GM12878 (cell line): ENCODE data around the gene C10orf143. TPM values are rescaled to one million over a fixed set of nuclear protein-coding genes. Genes with fewer than 3 reads are reported as not detected.

ENCODE experiments used
- ASH2L ChIP-seq: fragments of 300-600, 200-600 bp; sonication (generic); IDR thresholded peaks from 2 replicates; pipeline ENCODE4 v1.6.1; 2017; ENCODE audit warnings: low read depth, mild to moderate bottlenecking, borderline replicate concordance
- ATF7 ChIP-seq: fragments of 450-650 bp; IDR thresholded peaks from 2 replicates; pipeline ENCODE4 v1.6.1; 2016; ENCODE audit warnings: low read depth, mild to moderate bottlenecking
- CBFB ChIP-seq: IDR thresholded peaks from 2 replicates; pipeline ENCODE4 v1.6.1; 2016; ENCODE audit warnings: antibody characterized with exemption, low read depth
- DPF2 ChIP-seq: fragments of 450-650 bp; IDR thresholded peaks from 2 replicates; pipeline ENCODE4 v1.6.1; 2017; ENCODE audit warnings: mild to moderate bottlenecking
- E2F4 ChIP-seq: IDR thresholded peaks from 2 replicates; pipeline ENCODE4 v1.6.1; 2012; ENCODE audit warnings: low read depth, low read length, improper control_type of control experiment
- EGR1 ChIP-seq, 2 experiments: IDR thresholded peaks; 1 replicate in 1 of 2; 2 replicates in 1 of 2; pipeline ENCODE4 v1.6.1; 2011 to 2012; ENCODE audit warnings: low read depth in 2 of 2, low read length in 2 of 2, borderline replicate concordance in 1 of 2, mild to moderate bottlenecking in 1 of 2, moderate library complexity in 1 of 2
- ELK1 ChIP-seq: IDR thresholded peaks from 2 replicates; pipeline ENCODE4 v1.6.1; 2012; ENCODE audit warnings: low read depth, low read length, improper control_type of control experiment
- EZH2 ChIP-seq: IDR thresholded peaks from 2 replicates; pipeline ENCODE4 v1.6.1; 2012; ENCODE audit warnings: low read depth, mild to moderate bottlenecking, control low read depth, inconsistent platforms, low read length, borderline replicate concordance; ENCODE audit not compliant: control insufficient read depth
- FOS ChIP-seq: IDR thresholded peaks from 3 replicates; pipeline ENCODE4 v1.6.1; 2011; ENCODE audit warnings: borderline replicate concordance; ENCODE audit not compliant: insufficient read length; ENCODE audit errors: extremely low read depth
- IKZF1 ChIP-seq: fragments of 450-650 bp; conservative IDR thresholded peaks from 2 replicates; pipeline ENCODE4 v1.6.1; 2017; ENCODE audit warnings: antibody characterized with exemption, mild to moderate bottlenecking
- IKZF2 ChIP-seq, 2 experiments: fragments of 450-650 bp; IDR thresholded peaks; 2 replicates each; pipeline ENCODE4 v1.6.1; 2017; ENCODE audit warnings: mild to moderate bottlenecking in 2 of 2, moderate library complexity in 2 of 2
- IRF4 ChIP-seq: IDR thresholded peaks from 2 replicates; pipeline ENCODE4 v1.6.1; 2011; ENCODE audit warnings: low read depth, low read length
- JUNB ChIP-seq: IDR thresholded peaks from 2 replicates; pipeline ENCODE4 v1.6.1; 2016; ENCODE audit warnings: antibody characterized with exemption, mild to moderate bottlenecking
- POLR2A ChIP-seq: IDR thresholded peaks from 2 replicates; pipeline ENCODE4 v1.6.1; 2011; ENCODE audit warnings: low read depth, mild to moderate bottlenecking, low read length
- STAT3 ChIP-seq: IDR thresholded peaks from 2 replicates; pipeline ENCODE4 v1.6.1; 2011; ENCODE audit warnings: low read depth, low read length, improper control_type of control experiment
- TCF3 ChIP-seq: IDR thresholded peaks from 2 replicates; pipeline ENCODE4 v1.6.1; 2012; ENCODE audit warnings: low read depth, mild to moderate bottlenecking, low read length, borderline replicate concordance; ENCODE audit not compliant: insufficient read depth
- WRNIP1 ChIP-seq: IDR thresholded peaks from 2 replicates; pipeline ENCODE4 v1.6.1; 2011; ENCODE audit warnings: low read depth, low read length, improper control_type of control experiment, borderline replicate concordance
- polyA plus RNA-seq, 11 experiments: library from polyadenylated mRNA; depleted of rRNA in 4 of 11; unstranded in 6 of 11; stranded (reverse) in 5 of 11; fragments of >200 nt; fragmentation: Nextera tagmentation in 4 of 11; fragmentation: Illumina TruSeq in 1 of 11; extraction: Ambion mirVana in 4 of 11; extraction: Trizol in 1 of 11; gene quantifications; 1 replicate in 1 of 11; 2 replicates in 10 of 11; pipeline versions ENCODE4 v1.2.1 to v1.2.3, GENCODE V29; 2011 to 2016; ENCODE audit warnings: inconsistent platforms in 2 of 11, missing spikeins in 2 of 11, low read depth in 1 of 11
- total RNA-seq, 4 experiments: library from RNA; depleted of rRNA in 3 of 4; stranded (reverse); fragments of >200 nt in 3 of 4; fragmentation: Illumina TruSeq in 1 of 4; extraction: Trizol in 1 of 4; gene quantifications; 2 replicates each; pipeline versions ENCODE4 v1.2.1 to v1.2.3, GENCODE V29; 2013 to 2021
- TF ChIP-seq, protein P1 (sequence below): IDR thresholded peaks from 2 replicates; pipeline ENCODE4 v1.6.1; 2011; ENCODE audit warnings: borderline replicate concordance, low read depth, mild to moderate bottlenecking, moderate library complexity, mixed read lengths, low read length; ENCODE audit not compliant: insufficient read depth; ENCODE audit errors: extremely low read length
- TF ChIP-seq, protein P2 (sequence below): IDR thresholded peaks from 2 replicates; pipeline ENCODE4 v1.6.1; 2011; ENCODE audit warnings: low read depth, mild to moderate bottlenecking, low read length, moderate library complexity, borderline replicate concordance; ENCODE audit errors: extremely low read depth
- TF ChIP-seq, protein P3 (sequence below): fragments of 450-650 bp; conservative IDR thresholded peaks from 2 replicates; pipeline ENCODE4 v1.6.1; 2017; ENCODE audit warnings: mild to moderate bottlenecking, moderate library complexity
- TF ChIP-seq, protein P4 (sequence below): fragments of 450-650 bp; formaldehyde crosslinking; IDR thresholded peaks from 2 replicates; pipeline ENCODE4 v1.4.0; 2022; ENCODE audit warnings: mild to moderate bottlenecking, moderate library complexity

The C10orf143 gene
- total and polyA plus RNA-seq, 10 of the 15 experiments (the other 5 are each of a cell fraction or from before 2014, with no cell fraction given), result 0.64 to 7.9 (median 2.6) TPM

- TF ChIP-seq CBFB (0 out of 2 replicates have a peak, but pooled peaks have one; percentile 2), DPF2 (0 out of 2 replicates have a peak, but pooled peaks have one; percentile 11), E2F4 (no peak), IKZF2 (IDR thresholded peaks at IDR 0.05) (peak in 1 of 2 experiments; percentile 22; a peak in 1 of 4 replicates), POLR2A (peak; percentile 73; the same call in 1 of the 2 replicates), ELK1 (peak; percentile 47; the same call in 1 of the 2 replicates), TCF3 (no peak), FOS (peak; percentile 71), ASH2L (no peak), WRNIP1 (no peak), ATF7 (no peak), EGR1 (IDR thresholded peaks at IDR 0.05; ENCODE audit: borderline replicate concordance in 1 of 2, low read depth in 2 of 2, low read length in 2 of 2) (no peak), STAT3 (no peak), EZH2 (no peak), IRF4 (no peak), JUNB (no peak), IKZF1 (peak; percentile 77)
- TF ChIP-seq, protein P1, sequence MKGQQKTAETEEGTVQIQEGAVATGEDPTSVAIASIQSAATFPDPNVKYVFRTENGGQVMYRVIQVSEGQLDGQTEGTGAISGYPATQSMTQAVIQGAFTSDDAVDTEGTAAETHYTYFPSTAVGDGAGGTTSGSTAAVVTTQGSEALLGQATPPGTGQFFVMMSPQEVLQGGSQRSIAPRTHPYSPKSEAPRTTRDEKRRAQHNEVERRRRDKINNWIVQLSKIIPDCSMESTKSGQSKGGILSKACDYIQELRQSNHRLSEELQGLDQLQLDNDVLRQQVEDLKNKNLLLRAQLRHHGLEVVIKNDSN, result peak; percentile 29
- TF ChIP-seq, protein P2, sequence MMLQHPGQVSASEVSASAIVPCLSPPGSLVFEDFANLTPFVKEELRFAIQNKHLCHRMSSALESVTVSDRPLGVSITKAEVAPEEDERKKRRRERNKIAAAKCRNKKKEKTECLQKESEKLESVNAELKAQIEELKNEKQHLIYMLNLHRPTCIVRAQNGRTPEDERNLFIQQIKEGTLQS, result no peak
- TF ChIP-seq, protein P3, sequence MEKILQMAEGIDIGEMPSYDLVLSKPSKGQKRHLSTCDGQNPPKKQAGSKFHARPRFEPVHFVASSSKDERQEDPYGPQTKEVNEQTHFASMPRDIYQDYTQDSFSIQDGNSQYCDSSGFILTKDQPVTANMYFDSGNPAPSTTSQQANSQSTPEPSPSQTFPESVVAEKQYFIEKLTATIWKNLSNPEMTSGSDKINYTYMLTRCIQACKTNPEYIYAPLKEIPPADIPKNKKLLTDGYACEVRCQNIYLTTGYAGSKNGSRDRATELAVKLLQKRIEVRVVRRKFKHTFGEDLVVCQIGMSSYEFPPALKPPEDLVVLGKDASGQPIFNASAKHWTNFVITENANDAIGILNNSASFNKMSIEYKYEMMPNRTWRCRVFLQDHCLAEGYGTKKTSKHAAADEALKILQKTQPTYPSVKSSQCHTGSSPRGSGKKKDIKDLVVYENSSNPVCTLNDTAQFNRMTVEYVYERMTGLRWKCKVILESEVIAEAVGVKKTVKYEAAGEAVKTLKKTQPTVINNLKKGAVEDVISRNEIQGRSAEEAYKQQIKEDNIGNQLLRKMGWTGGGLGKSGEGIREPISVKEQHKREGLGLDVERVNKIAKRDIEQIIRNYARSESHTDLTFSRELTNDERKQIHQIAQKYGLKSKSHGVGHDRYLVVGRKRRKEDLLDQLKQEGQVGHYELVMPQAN, result peak; percentile 72
- TF ChIP-seq, protein P4, sequence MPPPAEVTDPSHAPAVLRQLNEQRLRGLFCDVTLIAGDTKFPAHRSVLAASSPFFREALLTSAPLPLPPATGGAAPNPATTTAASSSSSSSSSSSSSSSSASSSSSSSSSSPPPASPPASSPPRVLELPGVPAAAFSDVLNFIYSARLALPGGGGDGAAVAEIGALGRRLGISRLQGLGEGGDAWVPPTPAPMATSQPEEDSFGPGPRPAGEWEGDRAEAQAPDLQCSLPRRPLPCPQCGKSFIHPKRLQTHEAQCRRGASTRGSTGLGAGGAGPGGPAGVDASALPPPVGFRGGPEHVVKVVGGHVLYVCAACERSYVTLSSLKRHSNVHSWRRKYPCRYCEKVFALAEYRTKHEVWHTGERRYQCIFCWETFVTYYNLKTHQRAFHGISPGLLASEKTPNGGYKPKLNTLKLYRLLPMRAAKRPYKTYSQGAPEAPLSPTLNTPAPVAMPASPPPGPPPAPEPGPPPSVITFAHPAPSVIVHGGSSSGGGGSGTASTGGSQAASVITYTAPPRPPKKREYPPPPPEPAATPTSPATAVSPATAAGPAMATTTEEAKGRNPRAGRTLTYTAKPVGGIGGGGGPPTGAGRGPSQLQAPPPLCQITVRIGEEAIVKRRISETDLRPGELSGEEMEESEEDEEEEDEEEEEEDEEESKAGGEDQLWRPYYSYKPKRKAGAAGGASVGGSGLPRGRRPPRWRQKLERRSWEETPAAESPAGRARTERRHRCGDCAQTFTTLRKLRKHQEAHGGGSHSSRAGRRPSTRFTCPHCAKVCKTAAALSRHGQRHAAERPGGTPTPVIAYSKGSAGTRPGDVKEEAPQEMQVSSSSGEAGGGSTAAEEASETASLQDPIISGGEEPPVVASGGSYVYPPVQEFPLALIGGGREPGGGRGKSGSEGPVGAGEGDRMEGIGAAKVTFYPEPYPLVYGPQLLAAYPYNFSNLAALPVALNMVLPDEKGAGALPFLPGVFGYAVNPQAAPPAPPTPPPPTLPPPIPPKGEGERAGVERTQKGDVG (CRISPR knock-in tag), result no peak
These were observed 652 bp upstream of the C10orf143 start (continued) for GRCh38 chr10:130111113-130111851.
